HepG2 (cell line): ENCODE results near the gene AP3D1. TPM values are rescaled to one million over a fixed set of nuclear protein-coding genes. Genes with fewer than 3 reads are reported as not detected.

Experiments used
- AFF4 ChIP-seq: sonication (generic); formaldehyde crosslinking; IDR thresholded peaks from 2 replicates; pipeline ENCODE4 v1.4.0; 2020; ENCODE audit warnings: missing genetic modification reagents
- BATF2 ChIP-seq: sonication (generic); formaldehyde crosslinking; IDR thresholded peaks from 2 replicates; pipeline ENCODE4 v1.8.0; 2022; ENCODE audit warnings: mild to moderate bottlenecking, missing genetic modification reagents, moderate library complexity
- BRCA1 ChIP-seq: sonication (generic); formaldehyde crosslinking; IDR thresholded peaks from 2 replicates; pipeline ENCODE4 v1.4.0; 2020; ENCODE audit warnings: missing genetic modification reagents
- CC2D1A ChIP-seq: sonication (generic); formaldehyde crosslinking; IDR thresholded peaks from 2 replicates; pipeline ENCODE4 v1.8.1; 2023; ENCODE audit warnings: mild to moderate bottlenecking, missing genetic modification reagents
- EP300 ChIP-seq, 3 experiments: sonication (generic) in 1 of 3; formaldehyde crosslinking in 1 of 3; IDR thresholded peaks; 2 replicates each; pipeline versions ENCODE4 v1.5.1 to v1.6.1; 2011 to 2020; ENCODE audit warnings: low read depth in 2 of 3, low read length in 2 of 3, borderline replicate concordance in 1 of 3, improper control_type of control experiment in 1 of 3, mild to moderate bottlenecking in 1 of 3, missing genetic modification reagents in 1 of 3, moderate library complexity in 1 of 3
- FOSL2 ChIP-seq: sonication (generic); formaldehyde crosslinking; IDR thresholded peaks from 2 replicates; pipeline ENCODE4 v1.4.0; 2020; ENCODE audit warnings: missing genetic modification reagents
- FOXK1 ChIP-seq: sonication (generic); formaldehyde crosslinking; IDR thresholded peaks from 2 replicates; pipeline ENCODE4 v1.4.0; 2020; ENCODE audit warnings: low read depth, missing genetic modification reagents, borderline replicate concordance
- HNRNPL ChIP-seq: fragments of 200-400 bp; formaldehyde crosslinking; IDR thresholded peaks from 2 replicates; pipeline ENCODE4 v1.6.1; 2017; ENCODE audit warnings: mild to moderate bottlenecking, low read depth, low read length
- HNRNPUL1 ChIP-seq: fragments of 200-400 bp; formaldehyde crosslinking; IDR thresholded peaks from 2 replicates; pipeline ENCODE4 v1.6.1; 2017; ENCODE audit warnings: low read depth, mild to moderate bottlenecking, low read length, moderate library complexity
- KDM5B ChIP-seq: sonication (generic); formaldehyde crosslinking; IDR thresholded peaks from 2 replicates; pipeline ENCODE4 v1.4.0; 2020; ENCODE audit warnings: missing genetic modification reagents, mild to moderate bottlenecking, borderline replicate concordance
- NFE2 ChIP-seq: sonication (generic); formaldehyde crosslinking; IDR thresholded peaks from 2 replicates; pipeline ENCODE4 v1.4.0; 2020; ENCODE audit warnings: missing genetic modification reagents
- RBM39 ChIP-seq: fragments of 200-400 bp; formaldehyde crosslinking; IDR thresholded peaks from one replicate; pipeline ENCODE4 v1.6.1; 2018; ENCODE audit warnings: antibody characterized with exemption, mild to moderate bottlenecking, low read depth, low read length; ENCODE audit not compliant: poor library complexity, severe bottlenecking
- RNF2 ChIP-seq: fragments of 450-650 bp; conservative IDR thresholded peaks from 2 replicates; pipeline ENCODE4 v1.6.1; 2016; ENCODE audit warnings: low read depth
- ZBTB38 ChIP-seq: sonication (generic); formaldehyde crosslinking; IDR thresholded peaks from 2 replicates; pipeline ENCODE4 v1.5.1; 2020; ENCODE audit warnings: mild to moderate bottlenecking, missing genetic modification reagents
- ZFP36L2 ChIP-seq: sonication (generic); formaldehyde crosslinking; IDR thresholded peaks from 2 replicates; pipeline ENCODE4 v1.4.0; 2020; ENCODE audit warnings: missing genetic modification reagents
- ZNF383 ChIP-seq: sonication (generic); formaldehyde crosslinking; IDR thresholded peaks from 2 replicates; pipeline ENCODE4 v1.4.0; 2020; ENCODE audit warnings: missing genetic modification reagents, mild to moderate bottlenecking, borderline replicate concordance
- ZNF546 ChIP-seq: sonication (generic); formaldehyde crosslinking; conservative IDR thresholded peaks from 2 replicates; pipeline ENCODE4 v1.8.1; 2023; ENCODE audit warnings: mild to moderate bottlenecking, missing genetic modification reagents
- ZNF572 ChIP-seq: sonication (generic); formaldehyde crosslinking; IDR thresholded peaks from 2 replicates; pipeline ENCODE4 v1.5.1; 2020; ENCODE audit warnings: mild to moderate bottlenecking, missing genetic modification reagents
- ZNF7 ChIP-seq: IDR thresholded peaks from 2 replicates; pipeline ENCODE4 v1.6.1; 2016; ENCODE audit warnings: missing biosample characterization, missing genetic modification reagents
- polyA plus RNA-seq, 8 experiments: library from polyadenylated mRNA; depleted of rRNA in 3 of 8; stranded (reverse) in 7 of 8; unstranded in 1 of 8; fragments of >200 nt; fragmentation: Illumina TruSeq in 4 of 8; extraction: Trizol in 4 of 8; gene quantifications; 2 replicates each; pipeline versions ENCODE4 v1.2.1 to v1.2.3, GENCODE V29; 2011 to 2016; ENCODE audit warnings: low read depth in 4 of 8, missing spikeins in 1 of 8, mixed read lengths in 1 of 8; ENCODE audit not compliant: insufficient read depth in 1 of 8
- total RNA-seq, 5 experiments: library from RNA; depleted of rRNA; stranded (reverse); fragments of >200 nt; fragmentation: Illumina TruSeq; extraction: Trizol; gene quantifications; 2 replicates each; pipeline ENCODE4 v1.2.3, GENCODE V29; 2016; ENCODE audit warnings: low read depth in 1 of 5
- TF ChIP-seq, protein P1 (sequence below): sonication (generic); formaldehyde crosslinking; IDR thresholded peaks from 2 replicates; pipeline ENCODE4 v1.4.0; 2020; ENCODE audit warnings: mild to moderate bottlenecking, missing genetic modification reagents, borderline replicate concordance

Gene AP3D1
- total and polyA plus RNA-seq, 2 of the 13 experiments (the other 11 are each of a cell fraction or from before 2014, with no cell fraction given) = 68.0 to 82.6 TPM

- TF ChIP-seq HNRNPL (peak; percentile 85), ZNF572 (CRISPR knock-in tag) (no peak), HNRNPUL1 (no peak), ZNF383 (CRISPR knock-in tag) (no peak), RNF2 (no peak), AFF4 (no peak), ZNF7 (CRISPR knock-in tag) (peak; percentile 60; the same call in 1 of the 2 replicates), RBM39 (no peak), ZFP36L2 (CRISPR knock-in tag) (no peak), FOXK1 (CRISPR knock-in tag) (no peak), CC2D1A (CRISPR knock-in tag) (no peak), ZNF546 (CRISPR knock-in tag) (no peak), KDM5B (CRISPR knock-in tag) (no peak), ZBTB38 (CRISPR knock-in tag) (peak; percentile 96), BRCA1 (CRISPR knock-in tag) (no peak), NFE2 (no peak), BATF2 (CRISPR knock-in tag) (no peak), EP300 (IDR thresholded peaks at IDR 0.05; ENCODE audit: low read depth in 2 of 2, low read length in 2 of 2) (no peak), EP300 (CRISPR knock-in tag; IDR thresholded peaks at IDR 0.05; ENCODE audit: borderline replicate concordance) (no peak), FOSL2 (CRISPR knock-in tag) (no peak)
- TF ChIP-seq, protein P1, sequence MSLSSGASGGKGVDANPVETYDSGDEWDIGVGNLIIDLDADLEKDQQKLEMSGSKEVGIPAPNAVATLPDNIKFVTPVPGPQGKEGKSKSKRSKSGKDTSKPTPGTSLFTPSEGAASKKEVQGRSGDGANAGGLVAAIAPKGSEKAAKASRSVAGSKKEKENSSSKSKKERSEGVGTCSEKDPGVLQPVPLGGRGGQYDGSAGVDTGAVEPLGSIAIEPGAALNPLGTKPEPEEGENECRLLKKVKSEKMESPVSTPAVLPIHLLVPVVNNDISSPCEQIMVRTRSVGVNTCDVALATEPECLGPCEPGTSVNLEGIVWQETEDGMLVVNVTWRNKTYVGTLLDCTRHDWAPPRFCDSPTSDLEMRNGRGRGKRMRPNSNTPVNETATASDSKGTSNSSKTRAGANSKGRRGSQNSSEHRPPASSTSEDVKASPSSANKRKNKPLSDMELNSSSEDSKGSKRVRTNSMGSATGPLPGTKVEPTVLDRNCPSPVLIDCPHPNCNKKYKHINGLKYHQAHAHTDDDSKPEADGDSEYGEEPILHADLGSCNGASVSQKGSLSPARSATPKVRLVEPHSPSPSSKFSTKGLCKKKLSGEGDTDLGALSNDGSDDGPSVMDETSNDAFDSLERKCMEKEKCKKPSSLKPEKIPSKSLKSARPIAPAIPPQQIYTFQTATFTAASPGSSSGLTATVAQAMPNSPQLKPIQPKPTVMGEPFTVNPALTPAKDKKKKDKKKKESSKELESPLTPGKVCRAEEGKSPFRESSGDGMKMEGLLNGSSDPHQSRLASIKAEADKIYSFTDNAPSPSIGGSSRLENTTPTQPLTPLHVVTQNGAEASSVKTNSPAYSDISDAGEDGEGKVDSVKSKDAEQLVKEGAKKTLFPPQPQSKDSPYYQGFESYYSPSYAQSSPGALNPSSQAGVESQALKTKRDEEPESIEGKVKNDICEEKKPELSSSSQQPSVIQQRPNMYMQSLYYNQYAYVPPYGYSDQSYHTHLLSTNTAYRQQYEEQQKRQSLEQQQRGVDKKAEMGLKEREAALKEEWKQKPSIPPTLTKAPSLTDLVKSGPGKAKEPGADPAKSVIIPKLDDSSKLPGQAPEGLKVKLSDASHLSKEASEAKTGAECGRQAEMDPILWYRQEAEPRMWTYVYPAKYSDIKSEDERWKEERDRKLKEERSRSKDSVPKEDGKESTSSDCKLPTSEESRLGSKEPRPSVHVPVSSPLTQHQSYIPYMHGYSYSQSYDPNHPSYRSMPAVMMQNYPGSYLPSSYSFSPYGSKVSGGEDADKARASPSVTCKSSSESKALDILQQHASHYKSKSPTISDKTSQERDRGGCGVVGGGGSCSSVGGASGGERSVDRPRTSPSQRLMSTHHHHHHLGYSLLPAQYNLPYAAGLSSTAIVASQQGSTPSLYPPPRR (CRISPR knock-in tag) = no peak
These were observed 99.3 kb downstream of the AP3D1 start (continued) for GRCh38 chr19:2051773-2052704.
